Cardiac septum (tissue), 1 donor: ENCODE measurements around the gene MICA. TPM values are rescaled to one million over a fixed set of nuclear protein-coding genes. Genes with fewer than 3 reads are reported as not detected.
"Not testable (repeated sequence)": the region's sequence is repeated elsewhere in the genome, so short reads cannot be mapped to it uniquely, and the experiment has no call there.

ENCODE experiments used
- DNase-seq: peaks from one replicate; pipeline ENCODE4 v3.0.0-alpha.2; 2020; ENCODE audit warnings: low spot score
- intact Hi-C: fragments of 100-400 bp; cut with DNase I; formaldehyde crosslinking; loops from one replicate; pipeline ENCODE4 v1.14.0; 2022
- total RNA-seq: library from RNA; stranded (reverse); fragmentation: NEBNext Ultra II Directional; extraction: Animal tissue kit (Norgen Biotek cat#: 25700); gene quantifications from one replicate; pipeline ENCODE4 v1.2.1, GENCODE V29; 2021
- donor health status: DM: no; HTN: no; CAD: no.

MICA gene
- total RNA-seq, 1 donor from 2014 or later, result 12.7 TPM

GRCh38 chr6:31378062-31378720 lies 25.2 kb upstream of the MICA start:
- no peak for DNase-seq
- intact Hi-C loops, result no loop called here

GRCh38 chr6:31378721-31379103 lies 24.7 kb upstream of the MICA start:
- intact Hi-C loops, result no loop called here
- no peak for DNase-seq

DNA sequence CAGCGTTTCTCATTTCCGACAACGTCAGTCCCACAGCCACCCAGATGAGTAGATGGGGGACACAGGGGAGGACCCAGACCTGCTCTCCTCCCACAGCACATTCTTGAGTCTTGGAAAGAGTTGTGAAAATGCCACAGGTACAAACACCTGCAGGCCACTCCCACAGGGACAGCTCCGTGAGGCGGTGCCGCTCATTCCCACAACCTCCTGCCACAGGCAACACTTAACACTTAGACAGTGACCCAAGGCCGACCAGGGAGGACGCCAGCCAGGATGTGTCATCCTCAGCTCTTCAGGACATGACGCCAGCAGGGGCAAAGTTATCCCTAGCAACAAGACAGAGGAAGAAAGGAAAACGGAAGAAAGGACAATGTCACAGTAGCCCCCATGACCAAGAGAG lies 23.5 kb upstream of the MICA start:
- intact Hi-C loops, result no loop called here

GRCh38 chr6:31381666-31382065 lies 21.7 kb upstream of the MICA start:
- no peak for DNase-seq
- intact Hi-C loops, result no loop called here

More for the DNA sequence above, 23.5 kb upstream of the MICA start:
- no peak for DNase-seq

DNA sequence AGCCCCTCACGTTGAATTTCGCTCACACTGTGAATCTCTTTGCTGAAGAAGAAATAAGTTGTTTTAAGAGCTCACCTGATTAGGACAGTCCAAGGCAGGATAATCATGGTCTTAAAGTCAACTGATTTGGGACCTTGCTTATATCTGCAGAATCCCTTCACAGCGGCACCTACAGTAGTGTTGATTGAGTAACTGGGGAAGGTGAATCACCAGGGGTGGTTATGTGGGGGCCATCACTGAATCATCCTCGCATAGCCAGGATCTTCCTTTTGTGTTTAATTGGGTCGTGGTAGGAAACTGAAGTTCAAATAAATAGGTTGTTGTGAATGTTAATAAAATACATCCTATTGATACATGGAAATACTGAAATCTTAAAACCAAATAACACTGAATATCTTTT lies 20.2 kb upstream of the MICA start:
- intact Hi-C loops, result no loop called here
- DNase-seq, result no peak

GRCh38 chr6:31385041-31385440 lies 18.4 kb upstream of the MICA start:
- intact Hi-C loops, result no loop called here
- DNase-seq, result no peak

GRCh38 chr6:31386099-31386498 lies 17.3 kb upstream of the MICA start:
- intact Hi-C loops, result no loop called here
- DNase-seq, result no peak

DNA sequence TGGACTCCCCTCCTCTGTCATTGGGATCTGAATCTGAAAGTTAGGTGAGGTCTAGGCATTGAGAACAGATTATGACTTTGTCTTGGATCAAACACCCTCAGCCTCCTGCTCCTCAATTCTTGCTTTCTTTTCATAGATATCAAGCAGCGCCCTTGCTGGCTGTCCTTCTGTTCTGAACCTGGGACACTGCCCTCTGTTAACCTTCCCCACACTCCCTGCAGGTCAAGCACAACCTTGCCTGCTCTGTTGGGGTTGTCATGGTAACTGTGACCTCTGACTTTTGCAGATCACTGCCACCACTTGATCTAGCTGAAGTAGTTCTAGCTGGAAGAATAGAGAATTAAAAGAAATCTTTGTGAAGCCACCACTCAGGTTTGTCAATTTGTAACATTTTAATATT lies 16.4 kb upstream of the MICA start:
- no peak for DNase-seq
- intact Hi-C loops, result no loop called here

DNA sequence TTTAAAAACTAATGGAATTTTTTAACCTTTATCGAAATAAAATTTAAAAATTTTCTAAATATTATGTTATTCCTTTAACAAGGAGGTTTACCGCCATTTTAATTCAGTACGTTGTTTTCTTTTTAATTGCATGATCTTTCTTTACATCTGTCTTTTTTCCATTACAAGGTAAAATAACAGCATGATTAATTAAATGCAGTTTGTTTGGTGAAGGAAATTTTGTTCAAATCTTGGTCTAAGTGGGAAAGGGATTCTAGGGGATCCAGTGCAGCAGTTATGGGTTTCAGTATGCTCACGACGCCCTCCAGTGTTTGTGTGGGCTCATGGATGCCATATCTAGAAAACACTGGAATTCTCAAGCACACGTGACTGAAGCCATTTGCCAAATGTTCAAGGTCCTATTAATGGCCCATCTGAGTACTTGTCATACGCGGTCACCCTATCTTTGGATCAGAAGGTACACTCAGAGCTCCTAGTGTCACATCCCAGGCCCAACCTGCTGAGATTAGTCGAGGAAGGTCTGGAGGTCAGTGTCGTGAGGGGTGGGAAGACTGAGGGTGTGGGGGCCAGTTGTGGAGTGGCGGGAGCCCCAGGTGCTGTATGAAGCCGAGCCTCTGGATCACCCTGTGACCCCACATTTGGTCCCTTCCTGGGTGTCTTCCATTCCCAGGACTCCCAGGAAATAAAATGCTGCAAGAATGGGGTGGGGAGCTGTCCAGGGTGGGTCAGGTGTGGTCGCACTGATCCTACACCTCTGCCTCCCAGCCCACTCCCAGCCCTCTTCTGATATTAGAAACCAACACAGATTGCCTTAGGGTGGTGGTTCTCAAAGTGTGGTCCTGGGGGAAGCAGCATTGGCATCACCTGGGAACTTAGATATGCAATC lies 14.2 kb upstream of the MICA start:
- intact Hi-C loops, DNase-seq: not testable (repeated sequence)

DNA sequence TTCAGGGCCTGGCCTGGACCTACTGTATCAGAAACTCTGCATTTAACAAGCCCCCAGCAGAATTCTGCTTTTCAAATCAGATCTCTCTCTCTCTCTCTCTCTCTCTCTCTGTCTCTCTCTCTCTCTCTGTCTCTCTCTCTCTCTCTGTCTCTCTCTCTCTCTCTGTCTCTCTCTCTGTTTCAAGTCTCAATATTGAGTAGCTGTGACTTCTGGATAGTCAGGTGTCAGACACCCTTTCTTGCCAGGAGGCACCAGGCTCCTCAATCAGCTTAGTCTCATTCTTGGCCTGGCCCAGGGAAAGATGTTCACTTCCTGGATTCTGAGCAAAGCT lies 13.6 kb upstream of the MICA start:
- intact Hi-C loops, result loop anchor here (5.0 kb wide), 1 partner anchor 98 kb away; no protein-coding TSS in a partner anchor
- DNase-seq, result not testable (repeated sequence)

- intact Hi-C loops, result loop anchor here (5.0 kb wide), 1 partner anchor 93 kb away; no protein-coding TSS in a partner anchor
- DNase-seq, result no peak
Observed at GRCh38 chr6:31393932-31394331, 9.5 kb upstream of the MICA start.

GRCh38 chr6:31394381-31394780 lies 9.0 kb upstream of the MICA start:
- no peak for DNase-seq
- intact Hi-C loops, result loop anchor here (5.0 kb wide), 1 partner anchor 93 kb away; no protein-coding TSS in a partner anchor

- intact Hi-C loops, result loop anchor here (2.0 kb wide), 1 partner anchor 45 kb away; no protein-coding TSS in a partner anchor
- no peak for DNase-seq
Observed at GRCh38 chr6:31395832-31396231, 7.6 kb upstream of the MICA start.

DNA sequence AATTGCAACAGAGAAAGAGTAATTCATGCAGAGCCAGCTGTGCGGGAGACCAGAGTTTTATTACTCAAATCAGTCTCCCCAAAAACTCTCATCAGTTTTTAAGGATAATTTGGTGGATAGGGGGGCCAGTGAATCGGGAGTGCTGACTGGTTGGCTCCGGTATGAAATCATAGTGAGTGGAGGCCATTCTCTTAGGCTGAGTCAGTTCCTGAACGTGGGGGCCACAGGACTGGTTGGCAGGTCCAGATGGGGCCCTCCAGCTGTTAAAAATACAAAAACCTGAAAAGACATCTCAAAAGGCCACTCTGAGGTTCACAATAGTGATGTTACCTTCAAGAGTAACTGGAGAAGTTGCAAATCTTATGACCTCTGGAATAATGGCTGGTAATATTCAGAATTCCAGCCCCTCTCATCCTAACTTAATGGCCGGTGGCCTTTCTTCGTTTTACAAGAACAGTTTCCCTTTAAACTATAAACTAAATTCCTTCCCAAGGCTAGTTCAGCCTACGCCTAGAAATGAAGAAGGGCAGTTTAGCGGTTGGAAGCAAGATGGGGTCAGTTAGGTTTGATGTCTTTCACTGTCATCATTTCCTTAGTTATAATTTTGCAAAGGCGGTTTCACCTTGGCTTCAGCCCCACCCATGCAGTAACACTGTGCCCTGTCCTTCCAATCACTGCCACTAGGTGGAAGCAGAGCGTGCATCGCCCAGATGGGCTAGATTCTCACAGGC lies 6.8 kb upstream of the MICA start:
- peak; percentile 92 for DNase-seq
- intact Hi-C loops, result loop anchor here (2.0 kb wide), 1 partner anchor 44 kb away; no protein-coding TSS in a partner anchor

GRCh38 chr6:31397153-31397499 lies 6.3 kb upstream of the MICA start:
- intact Hi-C loops, result loop anchor here (2.0 kb wide), 1 partner anchor 44 kb away; no protein-coding TSS in a partner anchor

GRCh38 chr6:31397901-31398525 lies 5.4 kb upstream of the MICA start:
- DNase-seq, result no peak
- intact Hi-C loops, result loop anchor here (2.0 kb wide), 1 partner anchor 43 kb away; no protein-coding TSS in a partner anchor

More at GRCh38 chr6:31397153-31397499, 6.3 kb upstream of the MICA start:
- not testable (repeated sequence) for DNase-seq

GRCh38 chr6:31399589-31400466 lies 3.6 kb upstream of the MICA start:
- intact Hi-C loops, result no loop called here
- peak; percentile 95 for DNase-seq

DNA sequence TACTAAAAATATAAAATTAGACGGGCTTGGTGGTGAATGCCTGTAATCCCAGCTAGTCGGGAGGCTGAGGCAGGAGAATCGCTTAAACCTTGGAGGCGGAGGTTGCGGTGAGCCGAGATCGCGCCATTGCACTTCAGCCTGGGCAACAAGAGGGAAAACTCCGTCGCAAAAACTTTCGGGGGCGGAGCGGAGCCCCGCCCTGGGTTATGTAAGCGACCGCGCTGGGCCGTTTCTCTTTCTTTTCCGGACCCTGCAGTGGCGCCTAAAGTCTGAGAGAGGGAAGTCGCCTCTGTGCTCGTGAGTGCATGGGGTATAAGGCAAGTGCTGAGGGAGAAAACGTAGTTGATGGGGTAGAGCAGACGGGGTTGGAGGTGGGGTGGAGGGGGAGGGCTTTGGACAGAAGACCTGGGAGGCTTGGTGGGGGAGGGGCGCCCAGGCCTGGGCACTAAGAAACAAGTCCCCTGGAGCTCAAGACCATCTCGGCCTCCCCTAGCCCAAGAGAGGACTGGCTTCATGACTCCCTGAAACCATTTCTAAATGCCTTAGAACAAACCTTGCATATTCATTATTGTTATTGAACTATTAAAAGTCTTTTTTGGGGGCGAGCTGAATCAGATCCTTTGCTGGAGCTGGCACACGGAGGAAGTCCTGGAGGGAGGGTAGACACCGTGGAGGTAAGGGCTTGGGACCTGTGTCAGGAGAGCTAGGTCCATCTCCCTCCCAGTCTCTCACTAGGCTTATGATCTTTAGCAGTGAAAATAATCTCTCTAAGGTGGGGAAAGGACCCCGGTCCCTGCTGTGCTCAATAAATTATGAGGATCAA lies 2.7 kb upstream of the MICA start:
- intact Hi-C loops, result no loop called here
- DNase-seq, result peak; percentile 95
